GM21723 (cell line): ENCODE results near the gene FNDC7.
A peak's percentile ranks its signal among the peaks of the same experiment; 100 is the strongest.
"Not testable (repeated sequence)": the region's sequence is repeated elsewhere in the genome, so short reads cannot be mapped to it uniquely, and the experiment has no call there.

Experiments used
- ATAC-seq: cut with Tn5 transposase; IDR thresholded peaks from one replicate; pipeline ENCODE4 v1.9.1; 2021; ENCODE audit warnings: mild to moderate bottlenecking, moderate library complexity; ENCODE audit not compliant: unreplicated experiment

The FNDC7 gene

GRCh38 chr1:108712606-108713150, at the start of gene FNDC7:
Gene FNDC7, plus strand, starts transcription at chr1:108712908. Its CDS starts 26 bp downstream, at chr1:108712934.
- no peak for ATAC-seq

GRCh38 chr1:108663074-108663473, 49.6 kb upstream of the FNDC7 start:
- no peak for ATAC-seq

GRCh38 chr1:108664481-108664880, 48.2 kb upstream of the FNDC7 start:
- ATAC-seq, result no peak

- ATAC-seq, result no peak
Observed at GRCh38 chr1:108665067-108665466, 47.6 kb upstream of the FNDC7 start.

GRCh38 chr1:108665771-108666170, 46.9 kb upstream of the FNDC7 start:
- ATAC-seq, result no peak

- ATAC-seq, result not testable (repeated sequence)
Observed at GRCh38 chr1:108667422-108667821, 45.3 kb upstream of the FNDC7 start.

GRCh38 chr1:108668777-108669176, 43.9 kb upstream of the FNDC7 start:
- ATAC-seq, result no peak

GRCh38 chr1:108669679-108670078, 43.0 kb upstream of the FNDC7 start:
- no peak for ATAC-seq

GRCh38 chr1:108670131-108670773, 42.5 kb upstream of the FNDC7 start:
- no peak for ATAC-seq

- ATAC-seq, result no peak
Observed at GRCh38 chr1:108671143-108671542, 41.6 kb upstream of the FNDC7 start.

GRCh38 chr1:108678706-108679105, 34.0 kb upstream of the FNDC7 start:
- ATAC-seq, result no peak

GRCh38 chr1:108679586-108680213, 33.0 kb upstream of the FNDC7 start:
- no peak for ATAC-seq

- ATAC-seq, result not testable (repeated sequence)
Observed at GRCh38 chr1:108681701-108682100, 31.0 kb upstream of the FNDC7 start.

- ATAC-seq, result no peak
Observed at GRCh38 chr1:108685529-108685928, 27.2 kb upstream of the FNDC7 start.

GRCh38 chr1:108686614-108687313, 25.9 kb upstream of the FNDC7 start:
- no peak for ATAC-seq

- peak; percentile 6 for ATAC-seq
Observed at GRCh38 chr1:108691128-108691941, 21.4 kb upstream of the FNDC7 start.

- ATAC-seq, result peak; percentile 93
Observed at GRCh38 chr1:108691942-108692723, 20.6 kb upstream of the FNDC7 start, which contains the start of gene PRPF38B. Gene PRPF38B, plus strand, starts transcription at chr1:108692310. Its CDS starts 282 bp downstream, at chr1:108692592.

GRCh38 chr1:108692724-108693655, 19.7 kb upstream of the FNDC7 start:
- ATAC-seq, result peak; percentile 66

GRCh38 chr1:108695535-108695934, 17.2 kb upstream of the FNDC7 start:
- no peak for ATAC-seq
